GM12874 (cell line): Measurements from ENCODE around the gene SS18L1.

Source experiments
- TF ChIP-seq, protein P1 (sequence below): IDR thresholded peaks from 2 replicates; pipeline ENCODE4 v1.5.1; 2011; ENCODE audit warnings: low read depth, mild to moderate bottlenecking, control low read depth, low read length, moderate library complexity; ENCODE audit not compliant: insufficient read depth

SS18L1 gene

DNA sequence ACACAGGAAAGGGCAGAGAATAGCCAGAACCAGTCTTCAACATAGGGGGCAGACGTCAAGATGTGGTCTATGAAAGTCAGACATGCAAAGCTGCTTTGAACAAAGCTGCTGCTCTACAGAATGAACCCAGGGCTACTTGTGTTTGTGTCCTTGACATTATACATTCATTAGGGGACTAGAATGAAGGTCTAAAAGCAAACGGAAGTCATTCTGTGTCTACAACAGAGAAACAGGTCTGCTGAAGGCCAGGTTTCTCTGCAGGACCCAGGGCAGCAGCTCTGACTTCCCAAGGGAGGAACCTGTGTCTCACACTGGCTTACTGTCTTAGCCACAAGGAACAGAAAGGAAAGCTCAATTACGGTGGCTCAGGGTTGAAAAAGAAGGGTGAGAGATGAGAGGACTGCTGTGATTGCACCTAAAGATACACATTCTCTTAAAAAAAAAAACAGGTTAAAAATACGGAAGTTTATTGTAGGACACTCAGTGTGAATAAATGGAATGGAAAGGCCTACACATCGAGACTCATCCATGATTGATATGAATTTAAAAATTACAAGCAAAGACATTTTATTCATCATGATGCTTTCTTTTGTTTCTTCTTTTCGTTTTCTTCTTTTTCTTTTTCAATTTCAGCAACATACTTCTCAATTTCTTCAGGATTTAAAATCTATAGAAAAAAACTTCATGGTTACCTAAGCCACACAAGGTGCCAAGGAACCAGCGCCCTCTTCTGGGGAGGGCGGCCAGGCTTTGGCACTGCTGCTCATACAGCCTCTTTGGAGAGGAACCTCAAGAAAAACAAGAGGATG is 7.1 kb upstream of the SS18L1 start:
- TF ChIP-seq, protein P1, sequence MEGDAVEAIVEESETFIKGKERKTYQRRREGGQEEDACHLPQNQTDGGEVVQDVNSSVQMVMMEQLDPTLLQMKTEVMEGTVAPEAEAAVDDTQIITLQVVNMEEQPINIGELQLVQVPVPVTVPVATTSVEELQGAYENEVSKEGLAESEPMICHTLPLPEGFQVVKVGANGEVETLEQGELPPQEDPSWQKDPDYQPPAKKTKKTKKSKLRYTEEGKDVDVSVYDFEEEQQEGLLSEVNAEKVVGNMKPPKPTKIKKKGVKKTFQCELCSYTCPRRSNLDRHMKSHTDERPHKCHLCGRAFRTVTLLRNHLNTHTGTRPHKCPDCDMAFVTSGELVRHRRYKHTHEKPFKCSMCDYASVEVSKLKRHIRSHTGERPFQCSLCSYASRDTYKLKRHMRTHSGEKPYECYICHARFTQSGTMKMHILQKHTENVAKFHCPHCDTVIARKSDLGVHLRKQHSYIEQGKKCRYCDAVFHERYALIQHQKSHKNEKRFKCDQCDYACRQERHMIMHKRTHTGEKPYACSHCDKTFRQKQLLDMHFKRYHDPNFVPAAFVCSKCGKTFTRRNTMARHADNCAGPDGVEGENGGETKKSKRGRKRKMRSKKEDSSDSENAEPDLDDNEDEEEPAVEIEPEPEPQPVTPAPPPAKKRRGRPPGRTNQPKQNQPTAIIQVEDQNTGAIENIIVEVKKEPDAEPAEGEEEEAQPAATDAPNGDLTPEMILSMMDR = peak; percentile 71

DNA sequence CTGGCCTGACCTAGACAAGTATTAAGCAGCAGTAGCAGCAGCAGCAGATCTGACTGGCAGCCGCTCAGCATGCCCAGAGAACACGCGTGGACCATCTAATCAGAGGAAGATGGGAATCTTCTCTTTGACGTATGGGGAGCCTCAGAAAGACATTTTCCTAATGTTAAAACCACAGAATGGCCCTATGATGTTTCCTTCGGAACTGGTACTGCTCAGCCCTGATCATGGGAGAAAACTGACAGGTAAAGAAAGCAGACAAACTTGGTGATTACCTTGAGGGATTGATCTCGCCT is 6.5 kb upstream of the SS18L1 start:
- TF ChIP-seq, protein P1 = no peak

DNA sequence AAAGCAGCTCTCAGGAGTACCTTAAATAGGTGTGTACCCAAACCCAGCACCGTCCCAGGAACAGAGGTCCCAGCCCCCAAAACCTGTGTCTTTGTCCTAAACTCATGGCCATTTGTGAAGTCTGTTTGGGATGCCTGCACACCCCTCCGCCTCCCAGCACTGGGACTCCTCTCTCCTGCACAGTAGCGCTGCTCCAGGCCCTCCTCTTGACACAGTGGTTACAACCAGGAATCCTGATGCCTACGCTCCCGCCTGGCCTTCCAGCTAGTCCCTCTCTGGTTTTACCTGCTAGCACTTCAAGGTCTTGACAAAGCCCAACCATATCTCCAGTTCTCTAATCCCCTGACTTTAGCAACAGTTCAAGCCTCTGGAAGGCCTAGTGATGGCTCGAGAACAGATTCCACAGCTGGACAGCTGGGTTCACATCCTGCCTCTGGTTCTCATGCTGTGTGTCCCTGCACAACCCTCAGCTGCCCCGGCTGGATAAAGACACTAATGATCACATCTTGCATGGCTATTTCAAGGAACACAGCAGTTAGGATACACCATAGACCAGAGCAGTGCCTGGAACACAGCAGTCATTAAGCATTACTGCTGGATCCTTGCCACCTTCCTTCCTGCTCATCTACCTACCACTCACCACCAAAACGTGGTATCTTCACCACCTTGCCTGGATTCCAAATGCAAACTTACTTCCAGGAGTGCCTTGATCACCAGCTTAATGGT is 5.9 kb upstream of the SS18L1 start:
- TF ChIP-seq, protein P1 = no peak

DNA sequence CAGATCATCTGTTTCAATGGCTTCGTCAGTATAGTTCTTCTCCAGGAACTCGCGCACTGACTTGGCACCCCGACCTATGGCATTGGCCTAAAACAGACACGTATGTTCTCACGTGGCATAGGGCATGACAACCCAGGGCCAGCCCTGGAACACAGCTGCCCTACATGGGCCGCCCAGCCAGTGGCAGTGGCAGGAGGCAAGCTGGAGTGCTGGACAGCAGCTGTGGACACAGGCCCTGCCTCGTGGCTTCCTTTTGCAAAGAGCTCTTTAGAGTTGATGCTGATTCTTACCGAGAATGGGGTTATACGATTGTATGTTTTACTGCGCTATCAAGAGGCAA is 5.4 kb upstream of the SS18L1 start:
- TF ChIP-seq, protein P1 = no peak

DNA sequence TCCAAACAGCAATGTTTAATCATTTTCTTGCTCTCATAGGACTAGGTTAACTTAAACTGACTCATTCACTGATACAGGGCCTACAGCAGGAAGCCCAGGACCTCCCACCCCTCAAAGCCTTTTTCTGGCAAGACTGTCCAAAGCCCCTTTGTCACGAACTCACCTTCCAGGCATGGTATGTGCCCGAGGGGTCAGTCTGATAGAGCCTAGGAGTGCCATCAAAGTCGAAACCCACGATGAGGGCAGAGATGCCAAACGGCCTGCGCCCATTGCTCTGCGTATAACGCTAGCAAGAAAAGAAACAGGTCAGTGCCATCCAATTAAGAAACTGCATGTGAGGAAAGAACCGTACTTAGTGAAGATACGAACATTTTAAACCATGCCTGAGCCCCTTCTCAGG is 4.7 kb upstream of the SS18L1 start:
- TF ChIP-seq, protein P1 = no peak

DNA sequence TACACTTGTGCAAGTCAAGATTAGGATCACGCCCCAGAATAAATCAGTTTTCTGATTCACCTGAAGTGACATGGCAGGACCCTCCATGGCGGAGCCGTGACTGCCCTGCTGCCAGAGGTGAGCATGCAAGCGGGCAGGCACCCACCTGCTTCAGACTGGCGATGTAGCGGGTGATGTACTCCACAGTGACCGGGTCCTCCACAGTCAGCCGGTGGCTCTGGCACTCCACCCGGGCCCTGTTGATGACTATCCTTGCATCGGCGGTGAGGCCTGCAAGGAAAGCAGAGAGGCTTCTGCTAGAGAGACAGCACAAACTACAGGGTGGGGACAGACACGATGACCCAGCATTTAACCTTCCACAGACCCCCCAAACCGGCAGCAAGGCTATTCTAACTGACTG is 3.9 kb upstream of the SS18L1 start:
- TF ChIP-seq, protein P1 = no peak

DNA sequence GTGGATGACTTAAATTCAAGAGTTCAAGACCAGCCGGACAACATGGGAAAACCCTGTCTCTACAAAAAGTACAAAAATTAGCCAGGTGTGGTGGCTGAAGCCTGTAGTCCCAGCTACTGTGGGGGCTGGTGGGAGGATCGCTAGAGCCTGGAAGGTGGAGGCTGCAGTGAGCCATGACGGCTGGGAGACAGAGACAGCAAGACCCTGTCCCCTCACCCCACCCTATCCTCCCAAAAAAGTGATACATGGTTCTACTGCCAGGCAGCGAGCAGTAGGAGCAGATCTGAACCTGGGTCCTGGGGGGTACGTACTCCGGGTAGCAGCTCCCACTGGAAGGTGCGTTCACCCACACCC is 2.5 kb upstream of the SS18L1 start:
- TF ChIP-seq, protein P1 = no peak
